ENCODE measurements around the gene SPPL3.
A peak's percentile ranks its signal among the peaks of the same experiment; 100 is the strongest.

The SPPL3 gene

GRCh38 chr12:120874547-120875245 is 29.5 kb downstream of the SPPL3 start:
- DNase-seq (ENCODE audit: low spot score), result no peak

GRCh38 chr12:120873226-120873625 is 30.9 kb downstream of the SPPL3 start:
- DNase-seq (ENCODE audit: low spot score), result no peak

GRCh38 chr12:120872487-120872886 is 31.7 kb downstream of the SPPL3 start:
- no peak for DNase-seq (ENCODE audit: low spot score)

- DNase-seq (ENCODE audit: low spot score), result no peak
These were observed 33.7 kb downstream of the SPPL3 start for GRCh38 chr12:120870415-120870814.

- no peak for DNase-seq (ENCODE audit: low spot score)
These were observed 34.8 kb downstream of the SPPL3 start for GRCh38 chr12:120869376-120869775.

- DNase-seq (ENCODE audit: low spot score), result no peak
These were observed 38.0 kb downstream of the SPPL3 start for GRCh38 chr12:120866108-120866507.

DNA sequence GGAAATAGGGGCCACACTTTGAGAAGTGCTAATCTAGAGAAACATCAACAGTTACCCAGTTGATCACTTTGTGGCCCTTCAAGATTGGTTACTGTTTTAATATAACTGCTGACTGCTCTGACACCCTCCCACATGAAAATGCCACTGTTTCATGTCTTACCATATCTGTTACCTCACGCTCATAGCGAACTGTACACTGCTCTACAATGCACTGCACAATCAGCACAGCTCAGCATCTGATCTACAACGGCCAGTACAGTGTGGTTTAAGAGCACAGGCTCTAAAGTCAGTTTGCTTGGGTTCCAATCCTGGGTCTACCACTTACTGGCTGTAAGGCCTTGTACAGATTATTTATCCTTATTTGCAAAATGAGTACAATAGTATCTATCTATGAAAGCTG is 39.1 kb downstream of the SPPL3 start:
- no peak for DNase-seq (ENCODE audit: low spot score)

- DNase-seq (ENCODE audit: low spot score), result no peak
These were observed 41.5 kb downstream of the SPPL3 start for GRCh38 chr12:120862664-120863063.

- DNase-seq (ENCODE audit: low spot score), result no peak
These were observed 42.9 kb downstream of the SPPL3 start for GRCh38 chr12:120861074-120861795.

DNA sequence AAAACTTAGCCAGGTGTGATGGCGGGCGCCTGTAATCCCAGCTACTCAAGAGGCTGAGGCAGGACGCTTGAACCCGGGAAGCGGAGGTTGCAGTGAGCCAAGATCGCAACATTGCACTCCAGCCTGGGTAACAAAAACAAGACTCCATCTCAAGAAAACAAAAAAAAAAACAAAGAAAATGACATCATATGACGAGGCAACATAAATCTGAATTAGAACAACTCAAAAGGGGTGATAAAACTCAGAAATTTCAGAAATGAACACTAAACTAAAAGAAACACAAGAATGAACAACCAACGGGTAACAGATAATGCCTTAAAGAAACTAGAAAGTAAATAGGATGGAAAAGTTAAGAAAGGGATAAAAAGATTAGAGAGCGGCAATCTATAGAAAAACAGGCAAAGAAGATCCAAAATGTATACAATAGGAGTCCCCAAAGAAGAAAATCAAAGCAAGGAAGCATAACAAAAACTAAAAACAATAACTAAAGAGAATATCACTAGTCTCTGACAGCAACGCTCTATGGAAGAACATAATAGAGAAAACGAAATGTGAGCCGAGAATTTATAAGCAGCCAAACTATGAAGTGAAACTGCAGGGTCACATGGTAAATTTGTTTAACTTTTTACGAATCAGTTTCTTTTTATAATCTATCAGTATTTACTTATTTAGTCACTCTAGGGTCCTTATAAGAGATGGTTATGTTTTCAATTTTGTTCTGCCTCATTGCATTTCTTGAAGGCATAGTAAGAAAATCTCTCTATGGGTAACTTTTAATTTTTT is 45.7 kb downstream of the SPPL3 start:
- DNase-seq (ENCODE audit: low spot score), result peak; percentile 38

DNA sequence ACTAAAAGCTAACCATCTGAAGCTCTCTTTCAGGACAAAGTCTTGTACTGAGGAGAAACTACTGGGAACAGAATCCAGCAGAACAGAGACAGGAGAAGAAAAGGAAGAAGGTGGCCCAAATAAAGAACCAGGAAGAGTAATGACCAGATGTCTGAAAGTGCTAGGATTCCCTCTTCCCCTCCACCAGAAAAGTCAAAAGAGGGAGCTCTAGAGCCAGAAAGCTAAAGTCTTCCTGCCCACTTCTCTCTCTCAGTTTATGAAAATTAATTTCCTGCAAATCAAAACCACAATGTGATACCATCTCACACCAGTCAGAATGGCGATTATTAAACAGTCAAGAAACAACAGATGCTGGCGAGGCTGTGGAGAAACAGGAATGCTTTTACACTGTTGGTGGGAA is 47.2 kb downstream of the SPPL3 start:
- DNase-seq (ENCODE audit: low spot score), result peak; percentile 68

DNA sequence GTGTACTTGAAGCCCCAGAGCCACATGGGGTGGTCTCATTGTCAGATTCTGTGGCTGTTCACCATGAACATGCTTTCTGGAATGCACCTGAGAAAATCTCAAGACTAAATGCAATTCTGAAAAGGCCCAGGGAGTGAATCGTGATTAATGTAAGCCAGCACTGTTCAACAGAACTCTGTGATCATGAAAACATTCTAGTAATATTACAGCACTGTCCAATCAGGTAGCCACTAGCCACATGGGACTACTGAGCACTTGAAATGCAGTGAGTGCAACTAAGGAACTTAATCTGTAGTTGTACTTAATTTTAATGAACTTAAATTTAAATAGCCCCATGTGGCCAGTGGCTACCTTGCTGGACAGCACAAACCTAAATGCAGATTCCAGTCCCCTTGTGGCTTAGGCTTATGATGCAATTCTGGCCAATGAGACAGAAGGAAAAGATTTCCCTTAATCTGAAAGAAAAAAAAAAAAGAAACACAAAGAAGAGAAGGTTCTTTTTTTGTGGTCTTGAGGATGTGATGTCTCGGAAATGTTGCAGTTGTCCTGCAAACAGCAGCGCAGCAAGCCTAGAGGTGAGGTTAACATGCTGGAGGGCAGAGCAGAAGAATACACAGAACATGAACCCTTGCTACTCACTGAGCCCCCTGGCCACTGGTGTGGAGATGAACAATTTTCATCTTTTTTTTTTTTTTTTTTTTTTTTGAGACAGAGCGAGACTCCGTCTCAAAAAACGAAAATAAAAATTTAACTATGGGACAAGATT is 48.2 kb downstream of the SPPL3 start:
- DNase-seq (ENCODE audit: low spot score), result no peak

GRCh38 chr12:120854804-120855203 is 49.4 kb downstream of the SPPL3 start:
- no peak for DNase-seq (ENCODE audit: low spot score)

DNA sequence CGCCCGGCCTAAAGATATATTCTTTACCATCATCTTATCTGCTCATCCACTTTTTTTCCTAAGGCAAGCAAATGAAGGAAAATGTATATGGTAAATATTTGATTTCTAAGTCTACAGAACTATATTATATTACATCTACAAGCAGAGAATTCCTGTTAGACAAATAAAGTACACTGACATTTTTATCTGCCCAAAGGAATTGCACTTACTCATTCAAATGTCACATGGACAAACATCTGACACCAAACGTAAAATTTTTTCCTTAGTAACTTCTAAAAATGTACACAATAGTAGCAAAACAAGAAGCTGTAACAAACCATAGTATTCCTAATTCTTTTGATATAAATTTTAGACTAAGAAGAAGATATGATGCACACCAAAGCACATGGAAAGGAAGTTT is 51.0 kb downstream of the SPPL3 start:
- DNase-seq (ENCODE audit: low spot score), result no peak

- DNase-seq (ENCODE audit: low spot score), result peak; percentile 20
These were observed 52.2 kb downstream of the SPPL3 start for GRCh38 chr12:120851944-120852343.

DNA sequence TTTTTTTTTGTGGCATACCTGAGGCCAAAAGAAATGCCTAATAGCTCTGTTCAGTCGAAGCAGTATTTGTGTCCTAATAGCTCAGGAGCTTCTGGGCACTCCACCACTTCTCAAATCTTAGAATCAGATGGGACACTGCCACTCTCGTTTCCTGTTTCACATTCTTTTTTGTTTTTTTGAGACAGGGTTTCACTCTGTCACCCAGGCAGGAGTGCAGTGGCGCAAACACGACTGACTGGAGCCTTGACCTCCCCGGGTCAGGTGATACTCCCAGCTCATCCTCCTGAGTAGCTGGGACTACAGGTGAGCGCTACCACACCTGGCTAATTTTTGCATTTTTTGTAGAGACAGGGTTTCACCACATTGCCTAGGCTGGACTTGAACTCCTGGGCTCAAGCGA is 52.7 kb downstream of the SPPL3 start:
- DNase-seq (ENCODE audit: low spot score), result peak; percentile 70

DNA sequence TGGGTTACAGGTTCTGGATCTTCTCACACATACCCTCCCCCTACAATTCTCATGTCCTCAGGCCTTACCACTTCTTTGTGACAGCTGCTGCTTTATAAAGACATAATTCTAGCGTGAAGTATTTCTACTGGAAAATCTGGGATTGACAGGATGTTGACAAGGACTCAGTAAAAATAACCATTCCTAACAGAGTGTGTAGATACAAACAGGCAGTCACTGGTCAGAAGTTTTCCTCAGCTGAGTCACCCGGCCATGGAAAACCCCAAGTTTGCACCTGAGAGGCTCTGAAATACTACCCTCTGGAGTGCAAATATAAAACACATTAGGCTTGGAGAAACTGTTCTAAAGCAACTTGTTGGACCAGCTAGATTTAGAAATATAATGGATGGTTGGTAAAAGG is 54.4 kb downstream of the SPPL3 start:
- no peak for DNase-seq (ENCODE audit: low spot score)

- peak; percentile 72 for DNase-seq (ENCODE audit: low spot score)
These were observed 56.3 kb downstream of the SPPL3 start for GRCh38 chr12:120847814-120848213.

DNA sequence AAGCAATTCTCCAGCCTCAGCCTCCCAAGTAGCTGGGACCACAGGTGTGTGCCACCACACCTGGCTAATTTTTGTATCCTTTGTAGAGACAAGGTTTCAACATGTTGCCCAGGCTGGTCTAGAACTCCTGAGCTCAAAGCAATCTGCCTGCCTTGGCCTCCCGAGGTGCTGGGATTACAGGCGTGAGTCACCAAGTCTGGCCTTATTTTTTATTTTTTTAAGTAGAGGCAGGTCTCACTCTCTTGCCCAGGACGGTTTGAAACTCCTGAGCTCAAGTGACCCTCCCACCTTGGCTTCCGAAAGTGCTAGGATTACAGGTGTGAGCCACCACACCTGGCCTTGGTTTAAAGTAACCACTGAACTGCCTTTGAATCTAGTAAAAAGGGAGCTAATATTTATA is 56.8 kb downstream of the SPPL3 start:
- no peak for DNase-seq (ENCODE audit: low spot score)

DNA sequence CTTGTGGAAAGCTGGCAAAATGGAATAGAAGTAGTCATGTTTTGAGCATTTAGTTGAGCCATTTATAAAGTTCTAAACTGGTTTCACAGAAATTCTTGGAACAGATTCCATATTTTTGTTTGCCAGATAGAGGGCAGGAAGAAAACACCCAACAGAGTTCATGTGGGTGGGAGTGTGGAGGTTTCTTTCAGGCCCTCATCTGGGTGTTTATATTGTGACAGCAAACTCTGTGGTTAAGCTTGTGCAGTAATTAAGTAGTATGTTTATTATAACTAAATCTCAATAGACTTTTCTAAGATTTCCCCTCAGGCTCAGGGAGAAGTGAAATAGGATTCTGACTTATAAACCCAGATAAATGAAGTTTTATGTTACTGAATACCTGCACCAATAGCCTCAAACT is 57.4 kb downstream of the SPPL3 start:
- DNase-seq (ENCODE audit: low spot score), result no peak

- no peak for DNase-seq (ENCODE audit: low spot score)
These were observed 58.5 kb downstream of the SPPL3 start for GRCh38 chr12:120845696-120846095.

DNA sequence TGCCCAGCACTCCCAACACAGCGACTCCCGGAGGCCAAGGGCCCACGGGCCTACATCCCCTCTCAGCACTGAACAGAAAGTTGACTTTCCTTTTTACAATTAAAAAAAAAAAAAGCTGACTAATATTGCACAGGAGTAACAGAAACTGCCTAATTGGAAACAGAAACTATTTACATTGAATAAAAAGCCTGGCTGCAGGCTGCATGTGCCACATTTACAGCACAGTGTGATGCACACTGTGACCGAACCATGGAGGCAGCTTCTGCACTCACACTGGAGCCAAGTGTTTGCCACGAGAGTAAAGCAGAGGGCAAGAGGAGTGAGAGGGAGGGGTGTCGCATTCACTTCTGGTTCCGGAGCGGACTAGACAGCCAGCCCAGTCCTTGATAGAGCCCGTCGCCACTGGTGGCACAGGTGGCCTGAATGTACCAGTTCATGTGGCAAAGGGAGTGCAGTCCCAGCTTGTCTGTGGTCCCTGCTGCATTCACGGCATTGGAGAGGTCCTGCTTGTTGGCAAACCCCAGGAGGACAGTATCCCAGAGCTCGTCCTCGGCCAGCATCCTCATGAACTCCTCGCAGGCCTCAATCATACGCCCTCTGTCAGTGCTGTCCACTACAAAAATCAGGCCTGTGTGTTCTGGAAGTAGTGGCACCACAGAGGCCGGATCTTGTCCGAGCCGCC is 59.2 kb downstream of the SPPL3 start:
- DNase-seq (ENCODE audit: low spot score), result no peak
